NCI-H1092 treated with DMSO at 0.1 percent for 48 hours (cell line): ENCODE data around the gene HDHD2.

ENCODE experiments used
- DNase-seq: peaks from one replicate; lab custom pipeline; 2025; lab: John Stamatoyannopoulos, UW

Gene HDHD2

DNA sequence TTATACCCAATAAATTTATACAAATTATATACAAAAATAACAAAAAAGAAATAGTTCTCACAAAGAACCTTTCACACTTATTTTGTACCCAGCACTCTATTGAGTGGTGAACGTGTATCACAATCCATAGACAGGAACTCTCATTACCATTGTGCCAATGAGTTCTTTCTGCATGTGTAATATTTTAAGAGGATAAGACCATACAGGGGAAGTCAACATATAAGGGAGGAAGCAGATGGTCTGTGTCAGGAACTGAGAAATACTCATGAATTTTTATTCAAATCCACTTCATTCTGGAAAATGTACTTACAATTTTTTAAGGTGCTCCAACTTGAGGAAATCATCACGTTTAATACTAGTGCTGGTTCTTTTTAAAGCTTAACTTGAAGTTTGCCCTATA is 87.8 kb downstream of the HDHD2 start:
- no peak for DNase-seq
